ENCODE results near the gene SYNGAP1. TPM values are rescaled to one million over a fixed set of nuclear protein-coding genes. Genes with fewer than 3 reads are reported as not detected.

The SYNGAP1 gene
- total RNA-seq, 4 donors from 2014 or later, result 6.2 to 7.3 (median 7.1) TPM

GRCh38 chr6:33423777-33424176 is 3.9 kb downstream of the SYNGAP1 start:
- no peak for TF ChIP-seq CTCF (IDR thresholded peaks at IDR 0.05; ENCODE audit: low read depth)

DNA sequence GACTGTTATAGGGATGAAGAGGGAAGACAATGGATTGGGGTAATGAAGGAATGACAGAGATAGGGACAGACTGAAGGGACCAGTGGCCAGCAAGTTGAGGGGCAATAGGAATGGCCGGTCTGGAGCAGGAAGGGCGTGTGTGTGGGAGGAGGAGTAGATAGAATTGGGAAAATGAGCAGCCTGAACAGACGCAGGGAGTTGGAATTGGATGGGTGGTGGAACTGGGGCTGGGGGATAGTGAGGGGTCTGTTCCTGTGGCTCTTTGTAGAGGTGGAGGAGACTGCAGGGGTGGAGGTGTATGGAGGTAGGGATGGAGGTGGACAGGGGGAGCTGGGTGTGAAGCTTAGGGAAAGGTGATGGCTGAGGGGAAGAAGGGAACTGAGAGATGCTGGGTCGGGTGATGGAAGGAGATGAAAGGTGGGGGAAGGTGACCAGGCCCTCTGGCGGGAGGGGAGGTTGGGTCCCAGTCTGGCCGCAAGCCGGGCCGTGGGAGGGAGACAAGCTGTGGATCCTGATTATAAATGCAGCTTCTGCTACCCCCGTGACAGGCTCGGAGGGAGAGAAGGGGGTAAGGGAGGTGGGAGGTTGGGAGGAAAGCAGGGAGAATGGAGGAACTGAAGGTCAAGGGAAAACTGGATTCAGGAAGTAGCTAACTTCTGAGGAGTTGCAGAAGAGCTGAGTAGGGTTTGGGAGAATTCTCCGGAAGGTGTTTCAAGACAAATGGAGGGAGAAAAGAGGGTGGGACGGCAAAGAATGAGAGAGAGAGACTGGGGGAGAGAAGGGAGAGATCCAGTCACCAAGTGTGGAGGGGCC is 5.2 kb downstream of the SYNGAP1 start:
- no peak for TF ChIP-seq CTCF (IDR thresholded peaks at IDR 0.05; ENCODE audit: low read depth)

DNA sequence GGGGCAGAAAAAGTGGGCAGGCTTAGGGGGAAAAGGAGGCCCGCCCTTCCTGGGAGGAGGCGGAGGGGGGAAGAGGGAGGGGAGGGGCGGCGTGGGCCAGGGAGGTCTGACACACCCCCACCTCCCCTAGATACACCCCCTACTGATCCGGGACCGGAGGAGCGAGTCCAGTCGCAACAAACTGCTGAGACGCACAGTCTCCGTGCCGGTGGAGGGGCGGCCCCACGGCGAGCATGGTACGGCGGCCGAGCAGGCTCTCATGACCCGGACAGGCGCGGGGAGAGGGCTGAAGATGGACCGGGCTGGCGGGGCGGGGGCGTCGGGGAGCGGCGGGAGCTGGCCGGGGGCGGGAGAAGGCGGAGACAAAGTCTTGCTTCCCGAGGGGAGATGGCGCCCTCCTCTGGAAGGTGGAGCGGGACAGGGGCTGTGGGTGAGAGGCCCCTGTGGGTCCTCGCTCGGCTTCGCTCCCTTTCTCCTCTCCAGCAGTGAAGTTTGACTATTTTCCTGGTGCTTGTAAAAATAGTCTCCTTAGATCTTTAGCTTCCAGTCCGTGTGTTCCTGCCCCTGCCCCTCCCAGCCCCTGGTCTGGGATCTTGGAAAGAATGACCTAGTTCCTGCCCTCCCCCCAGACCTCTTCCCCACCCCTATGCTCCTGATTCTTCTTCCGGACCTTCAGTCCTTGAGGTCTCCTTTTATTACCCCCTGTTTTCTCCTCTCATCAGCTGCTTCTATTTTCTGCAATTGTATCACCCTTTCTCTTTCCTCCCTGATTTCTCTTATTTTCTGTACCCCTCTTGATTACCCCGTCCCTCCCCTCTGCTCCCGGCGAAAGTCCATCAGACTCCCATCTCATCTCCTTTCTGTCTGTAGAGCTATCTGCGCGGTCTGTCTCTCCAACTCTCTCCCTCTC is 6.1 kb downstream of the SYNGAP1 start:
- TF ChIP-seq CTCF (IDR thresholded peaks at IDR 0.05; ENCODE audit: low read depth), result no peak

DNA sequence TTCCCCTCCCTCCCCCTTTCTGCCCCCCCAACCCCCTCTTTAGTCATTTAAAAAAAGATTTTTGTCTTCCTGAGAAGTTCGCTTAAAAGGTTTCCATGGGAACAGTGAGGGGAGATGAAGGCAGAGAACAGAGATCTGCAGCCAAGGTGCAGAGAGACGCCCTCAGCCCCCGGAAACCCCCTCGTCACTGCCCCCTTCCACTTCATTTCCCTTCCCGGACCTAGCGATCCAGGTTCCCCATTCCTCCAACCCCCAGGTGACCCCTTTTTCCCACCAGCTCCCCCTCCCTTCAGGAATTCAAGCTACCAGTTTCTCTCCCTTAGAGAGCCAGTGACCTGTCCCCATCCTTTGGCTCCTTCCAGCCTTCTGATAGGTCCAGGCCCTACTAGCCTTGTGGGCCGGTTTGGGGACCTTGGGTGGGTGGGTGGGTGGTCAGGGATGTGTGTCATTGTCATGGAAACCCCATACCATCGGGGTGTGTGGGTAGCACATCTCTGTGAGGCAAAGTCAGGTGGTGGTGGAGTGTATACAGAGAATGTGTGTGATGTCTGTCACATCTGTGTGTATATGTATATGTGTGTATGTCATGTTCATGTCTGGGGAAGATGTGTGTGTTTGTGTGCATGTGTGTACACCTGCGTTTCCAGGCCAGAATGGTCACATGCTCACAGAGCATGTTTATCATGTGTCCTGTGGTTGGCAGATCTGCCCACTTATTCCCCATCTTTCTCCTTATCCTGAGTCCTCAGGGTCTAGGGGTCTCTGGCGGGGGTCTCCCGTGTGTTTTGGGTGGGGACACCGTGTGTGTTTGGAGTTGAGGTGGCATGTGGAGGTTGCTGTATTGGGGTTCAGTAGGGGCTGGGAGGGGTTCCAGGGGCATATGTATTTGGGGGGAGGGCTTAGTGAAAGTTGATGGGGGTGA is 7.0 kb downstream of the SYNGAP1 start:
- TF ChIP-seq CTCF (IDR thresholded peaks at IDR 0.05; ENCODE audit: low read depth), result no peak

DNA sequence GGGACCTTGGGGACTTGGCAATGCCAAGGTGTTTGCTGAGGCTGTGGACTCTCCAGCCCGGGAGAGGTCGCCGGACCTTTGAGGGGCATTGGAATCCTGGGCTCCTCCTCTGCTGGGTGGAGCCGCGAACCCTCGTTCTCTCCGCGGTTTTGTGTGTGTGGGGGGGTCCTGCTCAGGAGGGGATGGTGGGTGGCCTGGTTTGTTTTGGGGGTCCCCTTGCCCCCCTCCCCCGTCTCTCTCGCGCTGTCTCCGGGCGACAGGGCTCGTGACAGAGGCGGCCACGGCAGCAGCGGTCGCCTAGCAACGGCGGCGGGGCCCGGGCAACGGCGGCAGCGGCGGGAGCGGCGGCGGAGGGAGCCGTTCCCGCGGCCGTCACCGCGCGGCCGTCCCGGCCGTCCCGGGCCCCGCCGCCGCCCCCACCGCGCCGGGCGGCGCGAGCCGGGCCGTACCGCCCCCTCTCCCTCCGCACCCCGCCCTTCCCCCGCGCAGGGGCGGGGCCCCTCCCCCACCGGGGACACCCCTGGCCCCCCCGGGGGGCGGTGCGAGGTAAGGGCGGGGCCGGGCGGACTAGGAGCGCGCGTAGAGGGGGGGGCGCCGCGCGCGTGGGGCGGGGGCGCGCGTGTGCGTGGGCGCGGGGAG is 7.8 kb downstream of the SYNGAP1 start:
- no peak for TF ChIP-seq CTCF (IDR thresholded peaks at IDR 0.05; ENCODE audit: low read depth)

DNA sequence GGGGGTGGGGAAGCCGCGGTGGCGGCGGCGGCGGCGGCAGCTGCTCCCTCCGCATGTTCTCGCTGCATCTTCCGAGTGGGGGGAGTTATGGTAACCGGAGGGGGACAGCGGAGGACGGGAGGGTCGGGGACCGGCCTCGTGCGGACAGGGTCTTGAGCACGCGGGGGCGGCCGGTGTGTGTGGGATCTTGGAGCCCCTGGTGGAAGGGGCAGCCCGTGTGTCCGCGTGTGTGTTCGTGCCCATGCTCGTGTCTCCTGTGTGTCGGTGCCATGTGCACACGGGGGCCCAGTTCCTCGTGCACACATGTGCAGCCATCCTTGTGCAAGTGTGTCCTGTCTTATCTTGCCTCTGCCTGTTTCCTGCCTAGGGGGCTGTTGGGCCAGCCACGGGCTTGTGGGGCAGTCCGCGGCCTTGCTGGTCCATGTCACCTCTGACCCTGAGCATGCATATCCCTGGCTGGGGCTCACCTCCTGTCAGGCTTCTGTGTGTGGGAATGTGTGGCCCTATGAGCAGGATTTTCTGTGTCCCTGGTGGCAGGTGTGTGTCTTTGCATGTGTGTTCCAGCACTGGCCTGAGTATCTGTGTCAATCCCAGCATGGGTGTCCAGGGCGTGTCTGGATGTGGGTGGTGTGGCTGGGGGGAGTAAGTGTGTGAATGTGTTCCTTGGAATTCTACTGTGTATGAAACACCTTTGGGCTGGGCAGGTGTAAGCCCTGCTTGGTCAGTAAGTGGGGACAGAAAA is 8.5 kb downstream of the SYNGAP1 start:
- no peak for TF ChIP-seq CTCF (IDR thresholded peaks at IDR 0.05; ENCODE audit: low read depth)

All from subcutaneous adipose tissue (tissue), 4 donors.